VCaP (cell line): ENCODE data around the gene SLC25A22.

Source experiments
- H3K27ac ChIP-seq: fragments of 450-650 bp; 2 replicates; pipeline ENCODE4 v1.5.1; 2017
- CTCF ChIP-seq: fragments of 450-650 bp; conservative IDR thresholded peaks from 2 replicates; pipeline ENCODE4 v1.5.1; 2017; ENCODE audit warnings: mild to moderate bottlenecking, moderate library complexity

Gene SLC25A22

DNA sequence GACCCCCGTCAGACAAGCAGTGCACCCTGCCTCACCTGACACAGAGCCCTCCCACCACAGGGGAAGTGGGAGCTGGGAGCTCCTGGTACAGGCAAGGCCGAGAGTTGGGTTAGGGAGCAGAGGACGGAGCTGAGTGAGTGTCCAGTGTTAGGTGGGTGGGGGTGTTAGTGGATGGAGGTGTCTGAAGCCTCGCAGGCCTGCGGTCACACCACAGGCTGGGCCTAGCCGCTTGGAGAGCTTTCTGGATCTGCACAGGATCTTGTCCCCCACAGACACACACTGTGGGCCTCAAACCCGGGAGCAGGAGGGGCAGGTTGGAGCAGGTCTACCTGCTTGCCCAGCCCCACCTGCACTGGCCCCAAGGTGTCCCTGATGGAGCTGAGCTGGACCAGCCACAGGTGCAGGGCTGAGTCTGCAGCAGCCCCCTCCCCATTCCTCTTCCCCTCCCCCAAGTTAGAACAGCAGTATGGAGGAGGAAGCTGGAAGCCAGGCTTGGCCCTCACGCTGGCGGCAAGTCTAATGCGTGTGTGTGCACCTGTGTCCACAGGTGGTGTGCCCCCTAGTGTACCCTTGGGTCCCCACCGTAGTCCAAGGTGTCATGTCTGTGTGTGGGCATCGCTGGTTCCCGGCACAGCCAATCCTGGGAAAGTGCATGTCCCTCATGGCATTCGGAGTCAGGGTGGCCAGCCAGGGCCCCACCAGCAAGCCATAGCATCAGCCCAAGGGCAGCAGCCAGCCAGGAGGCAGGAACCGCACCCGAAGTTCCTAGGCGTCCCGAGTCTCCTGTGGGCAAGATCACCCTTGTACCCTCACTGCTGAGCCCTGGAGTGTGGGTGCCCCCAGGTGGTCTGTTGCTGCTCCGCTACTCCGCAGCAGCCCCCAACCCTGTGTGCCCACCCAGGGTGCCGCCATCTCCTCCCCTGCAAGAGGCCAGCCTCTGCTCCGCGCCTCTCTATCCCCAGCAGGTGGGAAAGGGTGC lies 18.8 kb downstream of the SLC25A22 start:
- H3K27ac ChIP-seq: no peak overlapping the region

GRCh38 chr11:777288-778255 lies 20.5 kb downstream of the SLC25A22 start, which contains the start of gene GATD1:
Gene GATD1, minus strand, starts transcription at chr11:777487. Its CDS starts 25 bp downstream, at chr11:777462.
- no peak for TF ChIP-seq CTCF
- peak within 1 kb of the TSS; percentile 84 for H3K27ac ChIP-seq

More for the DNA sequence above, 18.8 kb downstream of the SLC25A22 start:
- no peak for TF ChIP-seq CTCF

- H3K27ac ChIP-seq: peak overlapping the region; percentile 84
- TF ChIP-seq CTCF: no peak
These were observed 21.4 kb downstream of the SLC25A22 start for GRCh38 chr11:776561-777287.

GRCh38 chr11:776263-776560 lies 21.9 kb downstream of the SLC25A22 start:
- TF ChIP-seq CTCF: no peak
- H3K27ac ChIP-seq: peak overlapping the region; percentile 84

GRCh38 chr11:774873-775592 lies 23.0 kb downstream of the SLC25A22 start:
- H3K27ac ChIP-seq: peak overlapping the region; percentile 84; the same call in 1 of the 2 replicates
- no peak for TF ChIP-seq CTCF

DNA sequence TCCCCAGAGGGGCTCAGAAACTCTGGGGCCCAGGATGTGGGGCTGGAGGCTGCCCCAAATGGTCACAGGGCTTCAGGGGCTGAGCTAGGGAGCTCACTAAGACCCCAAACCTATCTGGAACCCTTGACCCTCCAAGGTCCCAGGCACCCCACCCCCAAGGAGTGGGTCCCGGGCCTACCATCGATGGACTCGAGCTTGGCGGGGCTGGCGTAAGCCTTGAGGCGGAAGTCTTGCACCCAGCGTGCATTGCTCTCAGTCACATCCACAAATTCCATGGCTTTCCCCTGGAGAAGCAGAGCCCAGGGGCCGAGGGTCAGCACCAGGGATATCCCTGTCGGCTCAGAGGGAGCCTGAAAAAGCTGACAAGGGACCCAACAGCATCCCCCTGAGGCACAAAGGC lies 24.3 kb downstream of the SLC25A22 start:
- peak overlapping the region; percentile 2; the same call in 1 of the 2 replicates for H3K27ac ChIP-seq
- no peak for TF ChIP-seq CTCF
